ENCODE data around the gene EVA1A. TPM values are rescaled to one million over a fixed set of nuclear protein-coding genes. Genes with fewer than 3 reads are reported as not detected.

The EVA1A gene
- total RNA-seq, 5 donors from 2014 or later (not counting 1 experiment from before 2014, with no cell fraction given), result 0.62 TPM; not detected in 4

DNA sequence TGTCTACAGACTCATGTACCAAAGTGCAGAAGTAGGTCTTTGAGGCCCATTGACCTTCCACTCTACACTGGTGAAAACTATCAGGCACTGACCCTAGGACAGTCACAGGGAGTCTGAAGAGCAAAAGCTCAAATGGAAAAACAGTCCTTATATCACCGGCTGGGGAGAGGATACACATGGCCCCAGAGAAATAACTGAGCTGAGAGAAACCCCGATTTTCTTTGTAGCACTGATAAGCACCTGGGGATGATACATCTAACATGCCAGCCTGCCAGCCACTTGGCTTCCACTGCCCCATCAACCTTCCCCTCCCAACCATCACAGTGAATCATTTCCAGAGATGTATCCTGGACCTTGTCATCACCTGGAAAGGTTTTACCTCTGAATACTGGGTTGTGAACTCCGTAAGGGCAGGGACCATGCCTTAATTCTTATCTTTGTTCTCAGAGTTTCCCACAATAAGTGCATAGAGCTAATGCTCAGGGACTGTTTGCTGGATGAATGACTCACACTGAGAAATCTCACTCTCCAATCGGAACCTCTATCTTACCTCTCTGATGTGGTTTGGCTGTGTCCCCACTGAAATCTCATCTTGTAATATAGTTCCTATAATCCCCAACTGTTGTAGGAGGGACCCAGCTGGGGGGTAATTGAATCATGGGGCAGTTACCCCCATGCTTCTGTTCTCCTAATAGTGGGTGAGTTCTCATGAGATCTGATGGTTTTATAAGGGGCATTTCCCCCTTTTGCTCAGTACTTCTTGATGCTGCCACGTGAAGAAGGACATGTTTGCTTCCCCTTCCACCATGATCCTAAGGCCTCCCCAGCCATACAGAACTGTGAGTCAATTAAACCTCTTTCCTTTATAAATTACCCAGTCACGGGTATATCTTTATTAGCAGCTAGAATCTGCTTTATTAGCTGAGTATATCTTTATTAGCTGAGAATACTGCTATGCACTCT is 37.1 kb downstream of the EVA1A start:
- POLR2A ChIA-PET, result no interaction called here
- DNase-seq, result no peak

DNA sequence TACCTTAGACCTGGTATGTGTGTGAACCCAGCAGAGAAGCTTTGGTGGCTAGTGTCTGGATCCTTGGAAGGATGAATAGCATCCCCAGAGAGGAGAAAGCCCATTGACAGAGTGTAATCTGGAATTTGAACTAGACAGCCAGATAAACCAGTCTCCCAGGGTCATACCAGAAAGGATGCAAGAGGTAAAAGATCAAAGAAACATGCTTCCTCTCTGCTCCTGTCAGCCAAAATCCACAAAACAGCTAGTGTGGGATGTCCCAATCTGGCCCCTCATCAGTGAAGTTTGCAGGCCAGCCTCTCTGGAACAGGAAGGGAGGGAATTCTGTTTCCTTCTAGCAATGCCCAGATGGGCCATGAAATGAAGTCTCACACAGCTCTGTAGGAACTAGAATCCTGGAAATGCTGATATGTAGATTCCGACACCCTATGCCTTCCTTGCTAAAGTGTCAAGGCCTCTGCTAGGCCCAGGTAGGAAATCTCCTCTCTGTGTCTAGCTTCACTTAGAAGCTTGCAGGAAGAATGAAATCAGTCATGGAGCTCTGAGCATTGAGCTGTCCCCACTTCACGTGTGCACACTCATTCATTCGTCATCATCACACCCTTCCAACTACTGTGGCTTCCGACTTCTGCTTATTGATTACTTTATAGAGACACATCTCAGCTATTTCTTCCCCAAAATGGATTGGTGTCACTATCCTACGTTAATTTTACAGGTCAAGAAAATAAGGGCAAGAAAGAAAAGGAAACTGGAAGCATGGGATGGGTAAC is 38.0 kb downstream of the EVA1A start:
- POLR2A ChIA-PET, result no interaction called here
- CTCF ChIA-PET, result interaction anchor here in 1 of 2 donors (1.1 kb wide), 1 partner anchor 14 kb away, joined by 3 read pairs; no protein-coding TSS in a partner anchor
- no peak for ATAC-seq (replicated peaks in 1 of 4)

More for the DNA sequence above, 37.1 kb downstream of the EVA1A start:
- no peak overlapping the region for H3K4me3 Mint-ChIP-seq
- no peaks in the 10 kb centered on the region for H3K4me1 Mint-ChIP-seq
- Histone ChIP-seq H3K27ac (ENCODE audit: low read length) (no peak overlapping the region), H3K4me3 (ENCODE audit: control insufficient read depth in 1 of 2, extremely low read depth in 1 of 2, low read length in 1 of 2) (no peak overlapping the region), H3K4me1 (ENCODE audit: control insufficient read depth in 1 of 2, extremely low read depth in 1 of 2, insufficient read depth in 2 of 2, low read length in 2 of 2) (peaks cover 0 to 6% of the 10 kb centered on the region in 2 experiments), H3K27me3 (replicated peaks in 1 of 2; ENCODE audit: control insufficient read depth in 2 of 2, extremely low read depth in 1 of 2, insufficient read depth in 2 of 2, low read length in 1 of 2) (peaks cover 0 to 17% of the 10 kb centered on the region in 2 experiments), H3K9me3 (no peaks in the 10 kb centered on the region), H3K36me3 (ENCODE audit: control insufficient read depth in 2 of 2, extremely low read depth in 1 of 2, insufficient read depth in 1 of 2, low read length in 1 of 2) (no peaks in the 10 kb centered on the region)
- no peak for ATAC-seq (replicated peaks in 1 of 4)
- H3K27me3 Mint-ChIP-seq, result peaks cover 6 to 21% of the 10 kb centered on the region in 2 donors
- no peaks in the 10 kb centered on the region for H3K9me3 Mint-ChIP-seq
- CTCF ChIA-PET, result interaction anchor here in 1 of 2 donors (1.1 kb wide), 1 partner anchor 15 kb away, joined by 3 read pairs; no protein-coding TSS in a partner anchor
- 79% methylated on average over 1 of the region's 6 CpGs for WGBS (ENCODE audit: insufficient coverage)
- no peaks in the 10 kb centered on the region for H3K36me3 Mint-ChIP-seq
- no peak overlapping the region for H3K27ac Mint-ChIP-seq

GRCh38 chr2:75521225-75521872 is 39.4 kb downstream of the EVA1A start:
- ChIA-PET POLR2A (no interaction called here), CTCF (no interaction called here)
- no peak overlapping the region for H3K27ac Mint-ChIP-seq
- H3K36me3 Mint-ChIP-seq, result no peaks in the 10 kb centered on the region
- Histone ChIP-seq H3K4me3 (ENCODE audit: control insufficient read depth in 1 of 2, extremely low read depth in 1 of 2, low read length in 1 of 2) (no peak overlapping the region), H3K27me3 (replicated peaks in 1 of 2; ENCODE audit: control insufficient read depth in 2 of 2, extremely low read depth in 1 of 2, insufficient read depth in 2 of 2, low read length in 1 of 2) (peaks cover 0 to 12% of the 10 kb centered on the region in 2 experiments), H3K27ac (ENCODE audit: low read length) (no peak overlapping the region), H3K36me3 (ENCODE audit: control insufficient read depth in 2 of 2, extremely low read depth in 1 of 2, insufficient read depth in 1 of 2, low read length in 1 of 2) (no peaks in the 10 kb centered on the region), H3K4me1 (ENCODE audit: control insufficient read depth in 1 of 2, extremely low read depth in 1 of 2, insufficient read depth in 2 of 2, low read length in 2 of 2) (peaks cover 0 to 6% of the 10 kb centered on the region in 2 experiments), H3K9me3 (no peaks in the 10 kb centered on the region)
- ATAC-seq (replicated peaks in 1 of 4) (no peak), DNase-seq (no peak)
- no peaks in the 10 kb centered on the region for H3K9me3 Mint-ChIP-seq
- H3K4me1 Mint-ChIP-seq, result no peaks in the 10 kb centered on the region
- H3K27me3 Mint-ChIP-seq, result peaks cover 6 to 11% of the 10 kb centered on the region in 2 donors
- H3K4me3 Mint-ChIP-seq, result no peak overlapping the region
- WGBS (ENCODE audit: insufficient coverage), result 100% methylated on average over 1 of the region's 3 CpGs

More for the DNA sequence above, 38.0 kb downstream of the EVA1A start:
- H3K27ac Mint-ChIP-seq, result no peak overlapping the region
- H3K4me3 ChIP-seq (ENCODE audit: control insufficient read depth in 1 of 2, extremely low read depth in 1 of 2, low read length in 1 of 2), result no peak overlapping the region
- H3K27me3 Mint-ChIP-seq, result peaks cover 10 to 20% of the 10 kb centered on the region in 2 donors
- H3K9me3 ChIP-seq, result no peaks in the 10 kb centered on the region
- no peak for DNase-seq
- no peak overlapping the region for H3K4me3 Mint-ChIP-seq
- no peaks in the 10 kb centered on the region for H3K36me3 ChIP-seq (ENCODE audit: control insufficient read depth in 2 of 2, extremely low read depth in 1 of 2, insufficient read depth in 1 of 2, low read length in 1 of 2)
- H3K4me1 ChIP-seq (ENCODE audit: control insufficient read depth in 1 of 2, extremely low read depth in 1 of 2, insufficient read depth in 2 of 2, low read length in 2 of 2), result peaks cover 0 to 6% of the 10 kb centered on the region in 2 experiments
- H3K4me1 Mint-ChIP-seq, result no peaks in the 10 kb centered on the region
- H3K36me3 Mint-ChIP-seq, result no peaks in the 10 kb centered on the region
- WGBS (ENCODE audit: insufficient coverage), result 90% methylated on average over 3 of the region's 5 CpGs
- H3K9me3 Mint-ChIP-seq, result no peaks in the 10 kb centered on the region
- H3K27me3 ChIP-seq (replicated peaks in 1 of 2; ENCODE audit: control insufficient read depth in 2 of 2, extremely low read depth in 1 of 2, insufficient read depth in 2 of 2, low read length in 1 of 2), result peaks cover 0 to 16% of the 10 kb centered on the region in 2 experiments
- no peak overlapping the region for H3K27ac ChIP-seq (ENCODE audit: low read length)

DNA sequence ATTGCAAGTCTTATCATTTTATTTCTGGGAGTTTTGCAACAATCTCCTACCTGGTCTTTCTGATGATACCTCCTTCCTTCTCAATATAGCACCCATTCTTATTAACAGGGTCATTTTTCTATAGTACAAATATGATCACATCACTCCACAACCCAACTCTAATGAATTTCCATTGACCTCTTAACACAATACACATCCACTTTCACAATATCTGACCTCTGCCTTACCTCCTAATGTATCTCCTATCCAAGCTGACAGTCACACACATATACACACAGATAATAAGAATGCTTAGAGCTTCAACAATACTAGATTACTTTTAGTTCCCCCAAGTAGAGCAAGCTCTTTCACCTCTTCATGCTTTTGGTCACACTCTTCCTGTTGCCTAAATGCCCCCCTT is 40.9 kb downstream of the EVA1A start:
- H3K27ac Mint-ChIP-seq, result no peak overlapping the region
- Histone ChIP-seq H3K27me3 (replicated peaks in 1 of 2; ENCODE audit: control insufficient read depth in 2 of 2, extremely low read depth in 1 of 2, insufficient read depth in 2 of 2, low read length in 1 of 2) (peaks cover 0 to 12% of the 10 kb centered on the region in 2 experiments), H3K9me3 (no peaks in the 10 kb centered on the region), H3K4me3 (ENCODE audit: control insufficient read depth in 1 of 2, extremely low read depth in 1 of 2, low read length in 1 of 2) (no peak overlapping the region), H3K27ac (ENCODE audit: low read length) (no peak overlapping the region), H3K4me1 (ENCODE audit: control insufficient read depth in 1 of 2, extremely low read depth in 1 of 2, insufficient read depth in 2 of 2, low read length in 2 of 2) (no peaks in the 10 kb centered on the region), H3K36me3 (ENCODE audit: control insufficient read depth in 2 of 2, extremely low read depth in 1 of 2, insufficient read depth in 1 of 2, low read length in 1 of 2) (no peaks in the 10 kb centered on the region)
- H3K4me1 Mint-ChIP-seq, result no peaks in the 10 kb centered on the region
- H3K4me3 Mint-ChIP-seq, result no peak overlapping the region
- ChIA-PET CTCF (interaction anchor here in 1 of 2 donors (0.6 kb wide), 1 partner anchor 45 kb away, joined by 7 read pairs; no protein-coding TSS in a partner anchor), POLR2A (no interaction called here)
- no peak for DNase-seq
- H3K9me3 Mint-ChIP-seq, result no peaks in the 10 kb centered on the region
- no peak for ATAC-seq (replicated peaks in 1 of 4)
- H3K36me3 Mint-ChIP-seq, result no peaks in the 10 kb centered on the region
- peaks cover 5 to 12% of the 10 kb centered on the region in 2 donors for H3K27me3 Mint-ChIP-seq

- Histone ChIP-seq H3K27me3 (replicated peaks in 1 of 2; ENCODE audit: control insufficient read depth in 2 of 2, extremely low read depth in 1 of 2, insufficient read depth in 2 of 2, low read length in 1 of 2) (peaks cover 0 to 12% of the 10 kb centered on the region in 2 experiments), H3K9me3 (no peaks in the 10 kb centered on the region), H3K27ac (ENCODE audit: low read length) (no peak overlapping the region), H3K36me3 (ENCODE audit: control insufficient read depth in 2 of 2, extremely low read depth in 1 of 2, insufficient read depth in 1 of 2, low read length in 1 of 2) (no peaks in the 10 kb centered on the region), H3K4me1 (ENCODE audit: control insufficient read depth in 1 of 2, extremely low read depth in 1 of 2, insufficient read depth in 2 of 2, low read length in 2 of 2) (no peaks in the 10 kb centered on the region), H3K4me3 (ENCODE audit: control insufficient read depth in 1 of 2, extremely low read depth in 1 of 2, low read length in 1 of 2) (no peak overlapping the region)
- DNase-seq (no peak), ATAC-seq (replicated peaks in 1 of 4) (no peak)
- CTCF ChIA-PET, result no interaction called here
- H3K4me3 Mint-ChIP-seq, result no peak overlapping the region
- peaks cover 0 to 4% (median 0%) of the 10 kb centered on the region in 3 donors for H3K9me3 Mint-ChIP-seq
- peaks cover 5 to 12% of the 10 kb centered on the region in 2 donors for H3K27me3 Mint-ChIP-seq
- 77% methylated on average over 9 of the region's 10 CpGs for WGBS (ENCODE audit: insufficient coverage)
- no peak overlapping the region for H3K27ac Mint-ChIP-seq
- POLR2A ChIA-PET, result no interaction called here
- no peaks in the 10 kb centered on the region for H3K36me3 Mint-ChIP-seq
- no peaks in the 10 kb centered on the region for H3K4me1 Mint-ChIP-seq
Measured at GRCh38 chr2:75518638-75519465, 41.9 kb downstream of the EVA1A start.

Measured in T-cell (primary cell).